B cell (primary cell): ENCODE measurements around the gene BLID. TPM values are rescaled to one million over a fixed set of nuclear protein-coding genes. Genes with fewer than 3 reads are reported as not detected.

Experiments
- ATAC-seq: fragments of 200-7000 bp; cut with Tn5 transposase; one replicate; pipeline ENCODE4 v1.10.0; 2021; ENCODE audit warnings: low read depth, mild to moderate bottlenecking, moderate number of reproducible peaks, moderate library complexity
- CTCF ChIA-PET: fragments of 350-600 bp; sonication (Branson Sonifier 250); formaldehyde crosslinking; loops from one replicate; lab custom pipeline; 2021; ENCODE audit warnings: antibody characterized with exemption, inconsistent platforms; lab: Charles Lee
- POLR2A ChIA-PET: fragments of 350-600 bp; sonication (Branson Sonifier 250); formaldehyde crosslinking; loops from one replicate; lab custom pipeline; 2021; ENCODE audit warnings: antibody characterized with exemption; lab: Charles Lee
- DNase-seq: peaks from one replicate; pipeline ENCODE4 v3.0.0; 2013
- H2AFZ ChIP-seq: 2 replicates; pipeline ENCODE4 v1.6.1; 2012; ENCODE audit warnings: mild to moderate bottlenecking, low read depth, low read length; ENCODE audit not compliant: insufficient read depth, poor library complexity, severe bottlenecking
- H3K27ac ChIP-seq, 2 donors: 1 replicate in 1 of 2; 2 replicates in 1 of 2; pipeline ENCODE4 v1.5.1; 2012 to 2013; ENCODE audit warnings: low read length in 2 of 2, mild to moderate bottlenecking in 2 of 2, moderate library complexity in 1 of 2
- H3K27me3 ChIP-seq, 4 experiments: fragments of 200-600 bp in 1 of 4; sonication (generic) in 1 of 4; replicated peaks in 1 of 4; 1 replicate in 2 of 4; 2 replicates in 2 of 4; pipeline versions ENCODE4 v1.6.1 to v1.7.0; 2013 to 2016; ENCODE audit warnings: low read length in 3 of 4, mild to moderate bottlenecking in 2 of 4, mixed read lengths in 1 of 4, moderate library complexity in 1 of 4; ENCODE audit not compliant: insufficient read depth in 4 of 4, control insufficient read depth in 3 of 4; ENCODE audit errors: control extremely low read depth in 1 of 4
- H3K36me3 ChIP-seq, 2 experiments: replicated peaks in 1 of 2; 1 replicate in 1 of 2; 2 replicates in 1 of 2; pipeline versions ENCODE4 v1.6.1 to v1.7.1; 2013; ENCODE audit warnings: low read length in 1 of 2; ENCODE audit not compliant: insufficient read depth in 2 of 2, control insufficient read depth in 1 of 2; ENCODE audit errors: control extremely low read depth in 1 of 2, extremely low read depth in 1 of 2
- H3K4me1 ChIP-seq, 2 donors: fragments of 200-600 bp in 1 of 2; sonication (generic) in 1 of 2; 1 replicate in 1 of 2; 2 replicates in 1 of 2; pipeline versions ENCODE4 v1.5.1 to v1.6.1; 2013 to 2017; ENCODE audit warnings: low read length in 2 of 2; ENCODE audit not compliant: control insufficient read depth in 2 of 2, insufficient read depth in 2 of 2
- H3K4me2 ChIP-seq: replicated peaks from 2 replicates; pipeline ENCODE3; 2012; ENCODE audit warnings: mild to moderate bottlenecking, low read depth, low read length; ENCODE audit not compliant: poor library complexity, severe bottlenecking
- H3K4me3 ChIP-seq, 5 experiments: fragments of 200-600 bp in 1 of 5; sonication (generic) in 1 of 5; 1 replicate in 3 of 5; 2 replicates in 2 of 5; pipeline versions ENCODE4 v1.5.1 to v1.7.0; 2011 to 2016; ENCODE audit warnings: low read length in 4 of 5, mild to moderate bottlenecking in 4 of 5, low read depth in 2 of 5, control low read depth in 1 of 5, moderate library complexity in 1 of 5; ENCODE audit not compliant: insufficient read depth in 1 of 5; ENCODE audit errors: control extremely low read depth in 1 of 5, extremely low read depth in 1 of 5
- H3K79me2 ChIP-seq: fragments of 200-600 bp; sonication (generic); one replicate; pipeline ENCODE4 v1.6.0; 2016; ENCODE audit warnings: low read length; ENCODE audit not compliant: control insufficient read depth, insufficient read depth
- H3K9ac ChIP-seq: fragments of 200-600 bp; sonication (generic); 2 replicates; pipeline ENCODE4 v1.6.1; 2017; ENCODE audit warnings: mild to moderate bottlenecking, low read length, moderate library complexity
- H3K9me3 ChIP-seq, 3 donors: one replicate each; pipeline versions ENCODE4 v1.6.1 to v1.7.1; 2013; ENCODE audit warnings: low read length in 2 of 3; ENCODE audit not compliant: control insufficient read depth in 2 of 3, insufficient read depth in 1 of 3; ENCODE audit errors: control extremely low read depth in 1 of 3
- H4K20me1 ChIP-seq: 2 replicates; pipeline ENCODE4 v1.6.0; 2012; ENCODE audit warnings: mild to moderate bottlenecking, low read length; ENCODE audit not compliant: insufficient read depth, control insufficient read depth, poor library complexity, severe bottlenecking
- H3K27ac Mint-ChIP-seq: one replicate; pipeline ENCODE4 v1.8.0; 2021; ENCODE audit warnings: mixed read lengths
- H3K27me3 Mint-ChIP-seq: one replicate; pipeline ENCODE4 v1.8.0; 2021; ENCODE audit warnings: mixed read lengths
- H3K4me1 Mint-ChIP-seq: one replicate; pipeline ENCODE4 v1.8.0; 2021; ENCODE audit warnings: mixed read lengths
- H3K4me3 Mint-ChIP-seq: one replicate; pipeline ENCODE4 v1.8.0; 2021; ENCODE audit warnings: mixed read lengths
- H3K9me3 Mint-ChIP-seq: one replicate; pipeline ENCODE4 v1.8.0; 2022; ENCODE audit warnings: mixed read lengths; ENCODE audit not compliant: insufficient read depth
- CTCF ChIP-seq: fragments of 200-600 bp; IDR thresholded peaks from one replicate; pipeline ENCODE4 v1.8.0; 2022; ENCODE audit warnings: antibody characterized with exemption, mild to moderate bottlenecking
- EZH2 ChIP-seq: IDR thresholded peaks from 2 replicates; pipeline ENCODE4 v1.6.1; 2012; ENCODE audit warnings: borderline replicate concordance, low read depth, mild to moderate bottlenecking, moderate library complexity, low read length; ENCODE audit not compliant: insufficient read depth, poor library complexity, severe bottlenecking
- WGBS: methylation state at CpG from one replicate; pipeline ENCODE4 v1.1.5; 2013; ENCODE audit warnings: missing lambda C conversion rate; ENCODE audit not compliant: insufficient coverage; 5-methylcytosine and 5-hydroxymethylcytosine counted together
- intact Hi-C: fragments of 100-400 bp; cut with micrococcal nuclease; formaldehyde crosslinking; loops from one replicate; pipeline ENCODE4 v1.10.0; 2022
- polyA plus RNA-seq: library from polyadenylated mRNA; depleted of rRNA; stranded (reverse); fragments of >200 nt; gene quantifications from 2 replicates; pipeline ENCODE4 v1.2.3, GENCODE V29; 2012
- total RNA-seq, 2 donors: library from RNA; stranded (reverse); fragments of 120-200 nt in 1 of 2; gene quantifications; 1 replicate in 1 of 2; 2 replicates in 1 of 2; pipeline versions ENCODE4 v1.2.3 to v1.2.4, GENCODE V29; 2013 to 2022

The BLID gene
- total and polyA plus RNA-seq, 2 donors (not counting 1 experiment from before 2014, with no cell fraction given): not detected

- H3K27me3 Mint-ChIP-seq: peaks cover 6% of the 10 kb centered on the region
- H2AFZ ChIP-seq: no peak overlapping the region
- TF ChIP-seq CTCF (no peak), EZH2 (no peak)
- DNase-seq (no peak), ATAC-seq (no peak)
- H4K20me1 ChIP-seq: no peaks in the 10 kb centered on the region
- no peak overlapping the region for H3K4me2 ChIP-seq
- no peaks in the 10 kb centered on the region for H3K36me3 ChIP-seq
- no CpG with 5 or more reads among the region's 1 CpG for WGBS
- no peaks in the 10 kb centered on the region for H3K9me3 ChIP-seq
- H3K27ac ChIP-seq: no peak overlapping the region
- no peak overlapping the region for H3K4me3 ChIP-seq
- H3K4me3 Mint-ChIP-seq: no peak overlapping the region
- intact Hi-C loops: no loop called here
- H3K4me1 Mint-ChIP-seq: no peaks in the 10 kb centered on the region
- peaks cover 0 to 2% (median 0%) of the 10 kb centered on the region in 4 experiments for H3K27me3 ChIP-seq
- ChIA-PET CTCF (interaction anchor here (0.6 kb wide), 1 partner anchor 294 kb away, joined by 3 read pairs; no protein-coding TSS in a partner anchor), POLR2A (no interaction called here)
- H3K9ac ChIP-seq: no peak overlapping the region
- no peak overlapping the region for H3K27ac Mint-ChIP-seq
- H3K9me3 Mint-ChIP-seq: no peaks in the 10 kb centered on the region
- no peaks in the 10 kb centered on the region for H3K79me2 ChIP-seq
- no peaks in the 10 kb centered on the region for H3K4me1 ChIP-seq
Observed at GRCh38 chr11:122127020-122127419, 11.0 kb upstream of the BLID start.

GRCh38 chr11:122126024-122126688 is 10.1 kb upstream of the BLID start:
- Histone ChIP-seq H3K4me3 (no peak overlapping the region), H2AFZ (no peak overlapping the region), H3K27ac (no peak overlapping the region), H3K79me2 (no peaks in the 10 kb centered on the region), H3K27me3 (peaks cover 0 to 2% (median 0%) of the 10 kb centered on the region in 4 experiments), H3K4me1 (no peaks in the 10 kb centered on the region), H3K36me3 (no peaks in the 10 kb centered on the region), H3K9me3 (no peaks in the 10 kb centered on the region), H3K4me2 (no peak overlapping the region), H3K9ac (no peak overlapping the region), H4K20me1 (no peaks in the 10 kb centered on the region)
- intact Hi-C loops: no loop called here
- no peaks in the 10 kb centered on the region for H3K4me1 Mint-ChIP-seq
- H3K9me3 Mint-ChIP-seq: no peaks in the 10 kb centered on the region
- H3K4me3 Mint-ChIP-seq: no peak overlapping the region
- POLR2A ChIA-PET: no interaction called here
- no peak for DNase-seq
- H3K27ac Mint-ChIP-seq: no peak overlapping the region
- no peak for ATAC-seq
- peaks cover 6% of the 10 kb centered on the region for H3K27me3 Mint-ChIP-seq
- 71% methylated on average over 2 of the region's 4 CpGs for WGBS
- CTCF ChIA-PET: interaction anchor here (0.6 to 1.3 kb wide), 2 partner anchors 9 to 295 kb away, joined by 3 read pairs; no protein-coding TSS in a partner anchor
- TF ChIP-seq EZH2 (no peak), CTCF (no peak)
